ENCODE results near the gene GADD45G.

Gene GADD45G

GRCh38 chr9:89586311-89586710 is 18.5 kb upstream of the GADD45G start:
- DNase-seq (no peak), ATAC-seq (no peak)
- Mint-ChIP-seq H3K4me1 (no peaks in the 10 kb centered on the region), H3K27me3 (peaks cover 29% of the 10 kb centered on the region), H3K4me3 (no peak overlapping the region), H3K27ac (no peak overlapping the region), H3K9me3 (peaks cover 3% of the 10 kb centered on the region), H3K36me3 (ENCODE audit: low read depth) (no peaks in the 10 kb centered on the region)

- DNase-seq (no peak), ATAC-seq (no peak)
- H3K27ac Mint-ChIP-seq: no peak overlapping the region
- no peaks in the 10 kb centered on the region for H3K4me1 Mint-ChIP-seq
- H3K9me3 Mint-ChIP-seq: peaks cover 3% of the 10 kb centered on the region
- no peaks in the 10 kb centered on the region for H3K36me3 Mint-ChIP-seq (ENCODE audit: low read depth)
- peaks cover 36% of the 10 kb centered on the region for H3K27me3 Mint-ChIP-seq
- no peak overlapping the region for H3K4me3 Mint-ChIP-seq
Observed at GRCh38 chr9:89588271-89588879, 16.4 kb upstream of the GADD45G start.

- Mint-ChIP-seq H3K36me3 (ENCODE audit: low read depth) (no peaks in the 10 kb centered on the region), H3K4me3 (no peak overlapping the region), H3K27ac (no peak overlapping the region), H3K9me3 (no peaks in the 10 kb centered on the region), H3K27me3 (peaks cover 26% of the 10 kb centered on the region), H3K4me1 (no peaks in the 10 kb centered on the region)
- ATAC-seq (no peak), DNase-seq (no peak)
Observed at GRCh38 chr9:89590415-89590814, 14.4 kb upstream of the GADD45G start.

- Mint-ChIP-seq H3K4me3 (no peak overlapping the region), H3K9me3 (no peaks in the 10 kb centered on the region), H3K27me3 (peaks cover 23% of the 10 kb centered on the region), H3K36me3 (ENCODE audit: low read depth) (no peaks in the 10 kb centered on the region), H3K27ac (no peak overlapping the region), H3K4me1 (no peaks in the 10 kb centered on the region)
- ATAC-seq: no peak
- no peak for DNase-seq
Observed at GRCh38 chr9:89591274-89592212, 13.3 kb upstream of the GADD45G start.

GRCh38 chr9:89592213-89592815 is 12.5 kb upstream of the GADD45G start:
- H3K9me3 Mint-ChIP-seq: no peaks in the 10 kb centered on the region
- no peak overlapping the region for H3K27ac Mint-ChIP-seq
- DNase-seq: no peak
- H3K27me3 Mint-ChIP-seq: peaks cover 21% of the 10 kb centered on the region
- no peaks in the 10 kb centered on the region for H3K36me3 Mint-ChIP-seq (ENCODE audit: low read depth)
- H3K4me3 Mint-ChIP-seq: no peak overlapping the region
- no peaks in the 10 kb centered on the region for H3K4me1 Mint-ChIP-seq
- ATAC-seq: no peak

GRCh38 chr9:89592963-89593726 is 11.7 kb upstream of the GADD45G start:
- H3K9me3 Mint-ChIP-seq: no peaks in the 10 kb centered on the region
- no peak overlapping the region for H3K4me3 Mint-ChIP-seq
- ATAC-seq (no peak), DNase-seq (no peak)
- H3K36me3 Mint-ChIP-seq (ENCODE audit: low read depth): no peaks in the 10 kb centered on the region
- H3K27me3 Mint-ChIP-seq: peaks cover 17% of the 10 kb centered on the region
- H3K4me1 Mint-ChIP-seq: no peaks in the 10 kb centered on the region
- no peak overlapping the region for H3K27ac Mint-ChIP-seq

- DNase-seq (peak; percentile 70), ATAC-seq (peak; percentile 71)
- H3K36me3 Mint-ChIP-seq (ENCODE audit: low read depth): no peaks in the 10 kb centered on the region
- no peak overlapping the region for H3K27ac Mint-ChIP-seq
- H3K27me3 Mint-ChIP-seq: peaks cover 15% of the 10 kb centered on the region
- H3K4me3 Mint-ChIP-seq: no peak overlapping the region
- no peaks in the 10 kb centered on the region for H3K9me3 Mint-ChIP-seq
- H3K4me1 Mint-ChIP-seq: no peaks in the 10 kb centered on the region
Observed at GRCh38 chr9:89593727-89594427, 10.9 kb upstream of the GADD45G start.

- Mint-ChIP-seq H3K9me3 (no peaks in the 10 kb centered on the region), H3K4me3 (no peak overlapping the region), H3K4me1 (no peaks in the 10 kb centered on the region), H3K27ac (no peak overlapping the region), H3K27me3 (peaks cover 15% of the 10 kb centered on the region), H3K36me3 (ENCODE audit: low read depth) (no peaks in the 10 kb centered on the region)
- no peak for ATAC-seq
- no peak for DNase-seq
Observed at GRCh38 chr9:89594811-89595550, 9.8 kb upstream of the GADD45G start.

- no peak for DNase-seq
- Mint-ChIP-seq H3K4me1 (no peaks in the 10 kb centered on the region), H3K4me3 (no peak overlapping the region), H3K27me3 (peaks cover 17% of the 10 kb centered on the region), H3K36me3 (ENCODE audit: low read depth) (no peaks in the 10 kb centered on the region), H3K9me3 (no peaks in the 10 kb centered on the region), H3K27ac (no peak overlapping the region)
- ATAC-seq: no peak
Observed at GRCh38 chr9:89595646-89596045, 9.2 kb upstream of the GADD45G start.

- no peak for ATAC-seq
- Mint-ChIP-seq H3K36me3 (ENCODE audit: low read depth) (no peaks in the 10 kb centered on the region), H3K4me3 (no peak overlapping the region), H3K27ac (no peak overlapping the region), H3K27me3 (peaks cover 21% of the 10 kb centered on the region), H3K9me3 (no peaks in the 10 kb centered on the region), H3K4me1 (no peaks in the 10 kb centered on the region)
- DNase-seq: no peak
Observed at GRCh38 chr9:89596937-89597555, 7.8 kb upstream of the GADD45G start.

- Mint-ChIP-seq H3K36me3 (ENCODE audit: low read depth) (no peaks in the 10 kb centered on the region), H3K4me1 (no peaks in the 10 kb centered on the region), H3K27ac (no peak overlapping the region), H3K9me3 (no peaks in the 10 kb centered on the region), H3K27me3 (peaks cover 14% of the 10 kb centered on the region), H3K4me3 (no peak overlapping the region)
- DNase-seq: peak; percentile 52
- no peak for ATAC-seq
Observed at GRCh38 chr9:89597711-89598362, 7.0 kb upstream of the GADD45G start.

- H3K9me3 Mint-ChIP-seq: no peaks in the 10 kb centered on the region
- DNase-seq (no peak), ATAC-seq (no peak)
- H3K36me3 Mint-ChIP-seq (ENCODE audit: low read depth): no peaks in the 10 kb centered on the region
- peaks cover 13% of the 10 kb centered on the region for H3K27me3 Mint-ChIP-seq
- H3K4me3 Mint-ChIP-seq: no peak overlapping the region
- H3K4me1 Mint-ChIP-seq: peaks cover 4% of the 10 kb centered on the region
- no peak overlapping the region for H3K27ac Mint-ChIP-seq
Observed at GRCh38 chr9:89598363-89598713, 6.5 kb upstream of the GADD45G start.

- Mint-ChIP-seq H3K36me3 (ENCODE audit: low read depth) (no peaks in the 10 kb centered on the region), H3K27me3 (peaks cover 14% of the 10 kb centered on the region), H3K4me3 (no peak overlapping the region), H3K27ac (no peak overlapping the region), H3K4me1 (peaks cover 10% of the 10 kb centered on the region), H3K9me3 (no peaks in the 10 kb centered on the region)
- no peak for DNase-seq
- ATAC-seq: no peak
Observed at GRCh38 chr9:89598926-89599325, 5.9 kb upstream of the GADD45G start.
